Measurements from ENCODE around the gene NFIB. TPM values are rescaled to one million over a fixed set of nuclear protein-coding genes. Genes with fewer than 3 reads are reported as not detected.

NFIB gene
- total and polyA plus RNA-seq, 10 of the 15 experiments (the other 5 are each of a cell fraction or from before 2014, with no cell fraction given) = under 0.01 to 0.19 (median 0.05) TPM; not detected in 3

- BruUV-seq (replicated peaks) = no TSS peak
- TF ChIP-seq IRF3 (IDR thresholded peaks at IDR 0.05) (no peak), ZNF24 (IDR thresholded peaks at IDR 0.05) (no peak), SMAD1 (IDR thresholded peaks at IDR 0.05; ENCODE audit: low read depth, partially characterized antibody) (no peak)
- ATAC-seq = no peak
Measured at GRCh38 chr9:14210428-14210827, 103.5 kb downstream of the NFIB start.

GRCh38 chr9:14209399-14210345, 104.3 kb downstream of the NFIB start:
- intact Hi-C loops (cut with micrococcal nuclease; ENCODE audit: unreplicated experiment) (no loop called here), in situ Hi-C loops (cut with MboI) (no loop called here)
- BruUV-seq (replicated peaks) = no TSS peak
- ChIA-PET POLR2A (no interaction called here), RAD21 (ENCODE audit: unreplicated experiment) (no interaction called here), SMC1A (ENCODE audit: uncharacterized antibody, unreplicated experiment) (no interaction called here), CTCF (no interaction called here)
- H3K4me1 ChIP-seq (ENCODE audit: control insufficient read depth, insufficient read depth, low read length) = no peaks in the 10 kb centered on the region
- no peak overlapping the region for H3K4me2 ChIP-seq (ENCODE audit: control insufficient read depth, insufficient read depth)
- H2AFZ ChIP-seq (ENCODE audit: control insufficient read depth, low read depth, low read length) = no peak overlapping the region
- no peaks in the 10 kb centered on the region for H3K9me3 ChIP-seq (replicated peaks; ENCODE audit: control insufficient read depth, insufficient read depth, low read length)
- FAIRE-seq (no peak), DNase-seq (ENCODE audit: low read depth, low spot score) (no peak), ATAC-seq (no peak)
- H3K4me3 ChIP-seq = no peak overlapping the region
- no peak overlapping the region for H3K9ac ChIP-seq (ENCODE audit: control insufficient read depth, insufficient read depth, low read length)
- no peak overlapping the region for H3K27ac ChIP-seq (ENCODE audit: control insufficient read depth, insufficient read depth)
- no peaks in the 10 kb centered on the region for H3K27me3 ChIP-seq (replicated peaks in 1 of 2; ENCODE audit: control insufficient read depth in 2 of 2, insufficient read depth in 2 of 2, low read length in 1 of 2)
- no peaks in the 10 kb centered on the region for H4K20me1 ChIP-seq (ENCODE audit: control insufficient read depth, insufficient read depth)
- 8% methylated on average over 8 of the region's 8 CpGs for WGBS (ENCODE audit: insufficient coverage, insufficient replicate concordance, low lambda C conversion rate, missing lambda C conversion rate)
- H3K36me3 ChIP-seq (ENCODE audit: control insufficient read depth in 2 of 2, insufficient read depth in 2 of 2, low read length in 1 of 2) = no peaks in the 10 kb centered on the region
- H3K79me2 ChIP-seq (ENCODE audit: control insufficient read depth, insufficient read depth, low read length) = no peaks in the 10 kb centered on the region
- no peak for TF ChIP-seq STAT3 (IDR thresholded peaks at IDR 0.05; ENCODE audit: low read depth, low read length)
- TF ChIP-seq REST (IDR thresholded peaks at IDR 0.05; ENCODE audit: low read depth, low read length) = no peak
- no peak for TF ChIP-seq EP300 (IDR thresholded peaks at IDR 0.05; ENCODE audit: borderline replicate concordance in 1 of 2, control insufficient read depth in 1 of 2, low read depth in 2 of 2, low read length in 2 of 2)
- no peak for TF ChIP-seq CHD4 (IDR thresholded peaks at IDR 0.05)
- TF ChIP-seq BCL3 (IDR thresholded peaks at IDR 0.05; ENCODE audit: borderline replicate concordance, insufficient read depth, low read depth, low read length, poor library complexity, severe bottlenecking) = no peak

More at GRCh38 chr9:14210428-14210827, 103.5 kb downstream of the NFIB start:
- H3K4me3 ChIP-seq = no peak overlapping the region
- no peak overlapping the region for H3K4me2 ChIP-seq (ENCODE audit: control insufficient read depth, insufficient read depth)
- in situ Hi-C loops (cut with MboI) (no loop called here), intact Hi-C loops (cut with micrococcal nuclease; ENCODE audit: unreplicated experiment) (no loop called here)
- ChIA-PET SMC1A (ENCODE audit: uncharacterized antibody, unreplicated experiment) (no interaction called here), RAD21 (ENCODE audit: unreplicated experiment) (no interaction called here), CTCF (no interaction called here), POLR2A (no interaction called here)
- no peak overlapping the region for H3K27ac ChIP-seq (ENCODE audit: control insufficient read depth, insufficient read depth)
- H3K79me2 ChIP-seq (ENCODE audit: control insufficient read depth, insufficient read depth, low read length) = no peaks in the 10 kb centered on the region
- H3K4me1 ChIP-seq (ENCODE audit: control insufficient read depth, insufficient read depth, low read length) = no peaks in the 10 kb centered on the region
- 15% methylated on average over 3 of the region's 3 CpGs for WGBS (ENCODE audit: insufficient coverage, insufficient replicate concordance, low lambda C conversion rate, missing lambda C conversion rate)
- no peaks in the 10 kb centered on the region for H3K36me3 ChIP-seq (ENCODE audit: control insufficient read depth in 2 of 2, insufficient read depth in 2 of 2, low read length in 1 of 2)
- H3K9ac ChIP-seq (ENCODE audit: control insufficient read depth, insufficient read depth, low read length) = no peak overlapping the region
- H2AFZ ChIP-seq (ENCODE audit: control insufficient read depth, low read depth, low read length) = no peak overlapping the region
- H4K20me1 ChIP-seq (ENCODE audit: control insufficient read depth, insufficient read depth) = no peaks in the 10 kb centered on the region
- H3K27me3 ChIP-seq (replicated peaks in 1 of 2; ENCODE audit: control insufficient read depth in 2 of 2, insufficient read depth in 2 of 2, low read length in 1 of 2) = no peaks in the 10 kb centered on the region
- no peaks in the 10 kb centered on the region for H3K9me3 ChIP-seq (replicated peaks; ENCODE audit: control insufficient read depth, insufficient read depth, low read length)
- no peak for DNase-seq (ENCODE audit: low read depth, low spot score)
- no peak for FAIRE-seq

Data from GM12878 (cell line).